OCI-LY1 (cell line): Measurements from ENCODE around the gene PRR18.

ENCODE experiments used
- EZH2 ChIP-seq: fragments of 200-600 bp; sonication (generic), shearing (Covaris generic); IDR thresholded peaks from 2 replicates; pipeline ENCODE4 v1.8.0; 2017; ENCODE audit warnings: borderline replicate concordance, mixed run types, mild to moderate bottlenecking, antibody characterized with exemption, low read length, moderate library complexity, mixed read lengths
- TF ChIP-seq, protein P1 (sequence below): fragments of 200-600 bp; sonication (generic), shearing (Covaris generic); IDR thresholded peaks from 2 replicates; pipeline ENCODE4 v1.5.1; 2017; ENCODE audit warnings: mild to moderate bottlenecking, antibody characterized with exemption, low read length, moderate library complexity, mixed read lengths

- TF ChIP-seq, protein P1, sequence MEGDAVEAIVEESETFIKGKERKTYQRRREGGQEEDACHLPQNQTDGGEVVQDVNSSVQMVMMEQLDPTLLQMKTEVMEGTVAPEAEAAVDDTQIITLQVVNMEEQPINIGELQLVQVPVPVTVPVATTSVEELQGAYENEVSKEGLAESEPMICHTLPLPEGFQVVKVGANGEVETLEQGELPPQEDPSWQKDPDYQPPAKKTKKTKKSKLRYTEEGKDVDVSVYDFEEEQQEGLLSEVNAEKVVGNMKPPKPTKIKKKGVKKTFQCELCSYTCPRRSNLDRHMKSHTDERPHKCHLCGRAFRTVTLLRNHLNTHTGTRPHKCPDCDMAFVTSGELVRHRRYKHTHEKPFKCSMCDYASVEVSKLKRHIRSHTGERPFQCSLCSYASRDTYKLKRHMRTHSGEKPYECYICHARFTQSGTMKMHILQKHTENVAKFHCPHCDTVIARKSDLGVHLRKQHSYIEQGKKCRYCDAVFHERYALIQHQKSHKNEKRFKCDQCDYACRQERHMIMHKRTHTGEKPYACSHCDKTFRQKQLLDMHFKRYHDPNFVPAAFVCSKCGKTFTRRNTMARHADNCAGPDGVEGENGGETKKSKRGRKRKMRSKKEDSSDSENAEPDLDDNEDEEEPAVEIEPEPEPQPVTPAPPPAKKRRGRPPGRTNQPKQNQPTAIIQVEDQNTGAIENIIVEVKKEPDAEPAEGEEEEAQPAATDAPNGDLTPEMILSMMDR, result no peak
- no peak for TF ChIP-seq EZH2
Measured at GRCh38 chr6:166267526-166267925, 40.7 kb downstream of the PRR18 start.
